NB4 (cell line): Measurements from ENCODE around the gene LMAN1.

Experiments
- DNase-seq: peaks from one replicate; pipeline ENCODE4 v3.0.0; 2010; ENCODE audit warnings: low read depth
- H3K4me3 ChIP-seq: one replicate; pipeline ENCODE4 v1.5.1; 2011; ENCODE audit warnings: mild to moderate bottlenecking, low read depth, low read length, moderate library complexity
- CTCF ChIP-seq: IDR thresholded peaks from one replicate; pipeline ENCODE4 v1.5.1; 2012; ENCODE audit warnings: low read depth, low read length
- MAX ChIP-seq: IDR thresholded peaks from 2 replicates; pipeline ENCODE4 v1.6.1; 2011; ENCODE audit warnings: low read depth, low read length
- MYC ChIP-seq: IDR thresholded peaks from 2 replicates; pipeline ENCODE4 v1.6.1; 2011; ENCODE audit warnings: low read depth, low read length
- POLR2A ChIP-seq: IDR thresholded peaks from 2 replicates; pipeline ENCODE4 v1.6.1; 2011; ENCODE audit warnings: mild to moderate bottlenecking; ENCODE audit not compliant: insufficient read length; ENCODE audit errors: extremely low read depth

Gene LMAN1

GRCh38 chr18:59357928-59358327 lies 1.1 kb downstream of the LMAN1 start:
- H3K4me3 ChIP-seq, result peak overlapping the region; percentile 94
- TF ChIP-seq POLR2A, result no peak
- no peak for TF ChIP-seq CTCF
- no peak for TF ChIP-seq MYC
- TF ChIP-seq MAX, result no peak
- DNase-seq, result peak; percentile 43

GRCh38 chr18:59354731-59355130 lies 4.3 kb downstream of the LMAN1 start:
- H3K4me3 ChIP-seq, result no peak overlapping the region
- DNase-seq, result no peak
- no peak for TF ChIP-seq POLR2A
- TF ChIP-seq MYC, result no peak
- no peak for TF ChIP-seq MAX

GRCh38 chr18:59353079-59353680 lies 5.9 kb downstream of the LMAN1 start:
- TF ChIP-seq MAX (no peak), CTCF (no peak), MYC (no peak), POLR2A (no peak)

GRCh38 chr18:59352250-59352855 lies 6.7 kb downstream of the LMAN1 start:
- no peak overlapping the region for H3K4me3 ChIP-seq
- TF ChIP-seq MYC (no peak), CTCF (no peak), POLR2A (no peak), MAX (no peak)
- no peak for DNase-seq

More at GRCh38 chr18:59353079-59353680, 5.9 kb downstream of the LMAN1 start:
- no peak for DNase-seq
- no peak overlapping the region for H3K4me3 ChIP-seq

GRCh38 chr18:59345556-59345955 lies 13.5 kb downstream of the LMAN1 start:
- TF ChIP-seq MAX, result no peak
- TF ChIP-seq CTCF, result no peak
- TF ChIP-seq POLR2A, result no peak
- TF ChIP-seq MYC, result no peak
- no peak for DNase-seq
- no peak overlapping the region for H3K4me3 ChIP-seq

- no peak for TF ChIP-seq CTCF
- no peak for TF ChIP-seq POLR2A
- TF ChIP-seq MAX, result no peak
- no peak for DNase-seq
- H3K4me3 ChIP-seq, result no peak overlapping the region
These were observed 14.1 kb downstream of the LMAN1 start for GRCh38 chr18:59344996-59345395.
